Neural cell (in vitro differentiated cells): ENCODE measurements around the gene TMPRSS4.

ENCODE experiments used
- EP300 ChIP-seq: fragments of 450-650 bp; conservative IDR thresholded peaks from 2 replicates; pipeline ENCODE4 v1.6.1; 2014; ENCODE audit warnings: antibody characterized with exemption, mild to moderate bottlenecking, moderate library complexity; ENCODE audit not compliant: poor library complexity, severe bottlenecking
- EZH2 ChIP-seq: fragments of 200-600, 300-800 bp; shearing (Covaris generic), sonication (generic); IDR thresholded peaks from 2 replicates; pipeline ENCODE4 v1.6.1; 2014; ENCODE audit warnings: antibody characterized with exemption, low read length, borderline replicate concordance, mild to moderate bottlenecking; ENCODE audit not compliant: insufficient read depth, poor library complexity, severe bottlenecking
- MXI1 ChIP-seq: fragments of 450-650 bp; conservative IDR thresholded peaks from 2 replicates; pipeline ENCODE4 v1.6.1; 2014; ENCODE audit warnings: antibody characterized with exemption, mild to moderate bottlenecking; ENCODE audit not compliant: poor library complexity, severe bottlenecking
- POLR2AphosphoS5 ChIP-seq: IDR thresholded peaks from 2 replicates; pipeline ENCODE4 v1.6.1; 2012
- SMC3 ChIP-seq: fragments of 450-650 bp; conservative IDR thresholded peaks from 2 replicates; pipeline ENCODE4 v1.6.1; 2014; ENCODE audit warnings: antibody characterized with exemption, mild to moderate bottlenecking, moderate library complexity; ENCODE audit not compliant: poor library complexity
- TAF1 ChIP-seq: IDR thresholded peaks from 2 replicates; pipeline ENCODE4 v1.6.1; 2012; ENCODE audit warnings: low read depth
- TF ChIP-seq, protein P1 (sequence below): IDR thresholded peaks from 2 replicates; pipeline ENCODE4 v1.6.1; 2012; ENCODE audit warnings: borderline replicate concordance
- TF ChIP-seq, protein P2 (sequence below): fragments of 450-650 bp; IDR thresholded peaks from 2 replicates; pipeline ENCODE4 v1.5.1; 2014; ENCODE audit warnings: antibody characterized with exemption, mild to moderate bottlenecking, moderate library complexity; ENCODE audit not compliant: poor library complexity, severe bottlenecking

DNA sequence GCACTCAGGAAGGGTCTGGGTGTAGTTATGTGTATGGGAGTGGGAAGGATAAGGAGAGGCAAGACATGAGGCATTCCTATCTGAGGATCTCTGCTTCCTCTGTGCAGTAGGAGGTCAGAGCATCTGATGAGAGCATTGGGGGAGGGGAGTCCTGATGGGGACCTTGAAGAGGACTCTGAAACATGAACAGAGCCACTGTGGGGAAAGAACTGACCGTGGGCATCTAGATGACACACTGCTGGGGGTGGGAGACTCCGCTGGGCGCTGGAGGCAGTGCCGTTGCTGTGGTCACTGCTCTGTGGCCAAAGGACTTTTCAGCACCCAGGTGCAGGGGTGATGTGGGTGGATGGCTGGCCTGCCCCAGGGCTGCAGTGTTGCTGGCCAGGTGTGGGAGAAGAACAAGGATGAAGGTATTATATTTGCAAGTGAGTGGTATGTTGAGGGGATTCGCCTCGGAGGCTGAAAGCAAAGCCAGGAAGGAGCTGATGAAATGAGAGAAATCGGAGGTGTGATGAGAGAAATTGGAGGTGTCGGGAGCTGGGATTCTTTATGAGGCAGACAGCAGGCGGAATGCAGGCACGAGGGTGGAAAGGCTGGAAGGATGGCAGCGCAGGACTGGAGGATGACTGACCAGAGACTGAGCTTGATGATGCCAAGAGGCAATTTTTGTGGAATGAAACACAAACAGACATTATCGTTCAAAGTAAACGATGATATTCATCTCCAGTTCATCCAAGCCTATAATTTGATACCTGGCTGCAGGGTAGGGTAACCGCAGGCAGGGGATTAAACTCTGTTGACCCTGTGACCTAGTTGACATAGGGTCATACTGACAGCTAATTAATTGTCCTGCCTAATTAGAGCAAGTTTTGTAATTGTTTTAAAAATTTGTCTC lies 19.4 kb upstream of the TMPRSS4 start:
- TF ChIP-seq, protein P1, sequence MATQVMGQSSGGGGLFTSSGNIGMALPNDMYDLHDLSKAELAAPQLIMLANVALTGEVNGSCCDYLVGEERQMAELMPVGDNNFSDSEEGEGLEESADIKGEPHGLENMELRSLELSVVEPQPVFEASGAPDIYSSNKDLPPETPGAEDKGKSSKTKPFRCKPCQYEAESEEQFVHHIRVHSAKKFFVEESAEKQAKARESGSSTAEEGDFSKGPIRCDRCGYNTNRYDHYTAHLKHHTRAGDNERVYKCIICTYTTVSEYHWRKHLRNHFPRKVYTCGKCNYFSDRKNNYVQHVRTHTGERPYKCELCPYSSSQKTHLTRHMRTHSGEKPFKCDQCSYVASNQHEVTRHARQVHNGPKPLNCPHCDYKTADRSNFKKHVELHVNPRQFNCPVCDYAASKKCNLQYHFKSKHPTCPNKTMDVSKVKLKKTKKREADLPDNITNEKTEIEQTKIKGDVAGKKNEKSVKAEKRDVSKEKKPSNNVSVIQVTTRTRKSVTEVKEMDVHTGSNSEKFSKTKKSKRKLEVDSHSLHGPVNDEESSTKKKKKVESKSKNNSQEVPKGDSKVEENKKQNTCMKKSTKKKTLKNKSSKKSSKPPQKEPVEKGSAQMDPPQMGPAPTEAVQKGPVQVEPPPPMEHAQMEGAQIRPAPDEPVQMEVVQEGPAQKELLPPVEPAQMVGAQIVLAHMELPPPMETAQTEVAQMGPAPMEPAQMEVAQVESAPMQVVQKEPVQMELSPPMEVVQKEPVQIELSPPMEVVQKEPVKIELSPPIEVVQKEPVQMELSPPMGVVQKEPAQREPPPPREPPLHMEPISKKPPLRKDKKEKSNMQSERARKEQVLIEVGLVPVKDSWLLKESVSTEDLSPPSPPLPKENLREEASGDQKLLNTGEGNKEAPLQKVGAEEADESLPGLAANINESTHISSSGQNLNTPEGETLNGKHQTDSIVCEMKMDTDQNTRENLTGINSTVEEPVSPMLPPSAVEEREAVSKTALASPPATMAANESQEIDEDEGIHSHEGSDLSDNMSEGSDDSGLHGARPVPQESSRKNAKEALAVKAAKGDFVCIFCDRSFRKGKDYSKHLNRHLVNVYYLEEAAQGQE: no peak
- TF ChIP-seq, protein P2, sequence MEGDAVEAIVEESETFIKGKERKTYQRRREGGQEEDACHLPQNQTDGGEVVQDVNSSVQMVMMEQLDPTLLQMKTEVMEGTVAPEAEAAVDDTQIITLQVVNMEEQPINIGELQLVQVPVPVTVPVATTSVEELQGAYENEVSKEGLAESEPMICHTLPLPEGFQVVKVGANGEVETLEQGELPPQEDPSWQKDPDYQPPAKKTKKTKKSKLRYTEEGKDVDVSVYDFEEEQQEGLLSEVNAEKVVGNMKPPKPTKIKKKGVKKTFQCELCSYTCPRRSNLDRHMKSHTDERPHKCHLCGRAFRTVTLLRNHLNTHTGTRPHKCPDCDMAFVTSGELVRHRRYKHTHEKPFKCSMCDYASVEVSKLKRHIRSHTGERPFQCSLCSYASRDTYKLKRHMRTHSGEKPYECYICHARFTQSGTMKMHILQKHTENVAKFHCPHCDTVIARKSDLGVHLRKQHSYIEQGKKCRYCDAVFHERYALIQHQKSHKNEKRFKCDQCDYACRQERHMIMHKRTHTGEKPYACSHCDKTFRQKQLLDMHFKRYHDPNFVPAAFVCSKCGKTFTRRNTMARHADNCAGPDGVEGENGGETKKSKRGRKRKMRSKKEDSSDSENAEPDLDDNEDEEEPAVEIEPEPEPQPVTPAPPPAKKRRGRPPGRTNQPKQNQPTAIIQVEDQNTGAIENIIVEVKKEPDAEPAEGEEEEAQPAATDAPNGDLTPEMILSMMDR: no peak
- TF ChIP-seq EP300: no peak
- TF ChIP-seq EZH2: no peak
- TF ChIP-seq POLR2AphosphoS5: no peak
- TF ChIP-seq MXI1: no peak
- no peak for TF ChIP-seq TAF1
- TF ChIP-seq SMC3: no peak
